SU-DHL-6 (cell line): ENCODE results near the gene MAGI3.

Experiments
- H2AFZ ChIP-seq: fragments of 200-600 bp; sonication (generic); 2 replicates; pipeline ENCODE4 v1.6.1; 2014; ENCODE audit warnings: low read depth, mild to moderate bottlenecking, moderate library complexity, mixed read lengths, antibody characterized with exemption, low read length; ENCODE audit not compliant: severe bottlenecking
- H3F3A ChIP-seq: fragments of 200-600 bp; shearing (Covaris generic); 2 replicates; pipeline ENCODE4 v1.6.0; 2016; ENCODE audit warnings: antibody characterized with exemption, mild to moderate bottlenecking; ENCODE audit not compliant: insufficient read depth
- H3K27ac ChIP-seq: fragments of 200-600 bp; sonication (generic); 2 replicates; pipeline ENCODE4 v1.5.1; 2016; ENCODE audit warnings: low read depth, mild to moderate bottlenecking, low read length, moderate library complexity, mixed read lengths
- H3K27me3 ChIP-seq: fragments of 200-600 bp; sonication (generic), shearing (Covaris generic); 2 replicates; pipeline ENCODE4 v1.6.0; 2014; ENCODE audit warnings: mild to moderate bottlenecking, low read length
- H3K36me3 ChIP-seq: fragments of 200-600 bp; sonication (generic); 2 replicates; pipeline ENCODE4 v1.6.1; 2014; ENCODE audit warnings: mild to moderate bottlenecking, low read length, mixed read lengths
- H3K4me2 ChIP-seq: fragments of 300-600, 200-600 bp; shearing (Covaris generic), sonication (generic); 2 replicates; pipeline ENCODE4 v1.6.0; 2014; ENCODE audit warnings: low read length, low read depth, mild to moderate bottlenecking; ENCODE audit not compliant: poor library complexity, severe bottlenecking
- H3K4me3 ChIP-seq: fragments of 200-600 bp; sonication (generic); 2 replicates; pipeline ENCODE4 v1.5.1; 2014; ENCODE audit warnings: antibody characterized with exemption, low read length, mild to moderate bottlenecking, mixed read lengths; ENCODE audit not compliant: insufficient read depth, poor library complexity, severe bottlenecking
- H3K79me2 ChIP-seq: fragments of 200-600 bp; sonication (generic); 2 replicates; pipeline ENCODE4 v1.6.1; 2014; ENCODE audit warnings: mild to moderate bottlenecking, low read length, moderate library complexity; ENCODE audit not compliant: insufficient read depth
- H3K9ac ChIP-seq: fragments of 200-600 bp; sonication (generic); 2 replicates; pipeline ENCODE4 v1.7.0; 2014; ENCODE audit warnings: mild to moderate bottlenecking, low read length
- H3K9me2 ChIP-seq: fragments of 200-600 bp; sonication (generic); replicated peaks from 2 replicates; pipeline ENCODE4 v1.6.1; 2014; ENCODE audit warnings: low read length; ENCODE audit not compliant: insufficient read depth
- H3K9me3 ChIP-seq: fragments of 200-600 bp; sonication (generic); 2 replicates; pipeline ENCODE4 v1.6.1; 2014; ENCODE audit warnings: low read length, mixed read lengths; ENCODE audit not compliant: insufficient read depth
- H4K20me1 ChIP-seq: fragments of 200-600 bp; sonication (generic); 2 replicates; pipeline ENCODE4 v1.6.1; 2014; ENCODE audit warnings: low read depth, mild to moderate bottlenecking, antibody characterized with exemption, low read length, moderate library complexity, mixed read lengths
- CTCF ChIP-seq: fragments of 200-600 bp; sonication (generic); IDR thresholded peaks from one replicate; pipeline ENCODE4 v1.5.1; 2017; ENCODE audit warnings: antibody characterized with exemption, mild to moderate bottlenecking, low read length, moderate library complexity; ENCODE audit not compliant: insufficient read depth, poor library complexity, severe bottlenecking
- EZH2phosphoT487 ChIP-seq: fragments of 200-600 bp; sonication (generic), shearing (Covaris generic); conservative IDR thresholded peaks from 2 replicates; pipeline ENCODE4 v1.6.1; 2018; ENCODE audit warnings: mild to moderate bottlenecking, antibody characterized with exemption, low read length, moderate library complexity, mixed read lengths

The MAGI3 gene

GRCh38 chr1:113394043-113394862 is 3.9 kb downstream of the MAGI3 start:
- Histone ChIP-seq H3K9ac (no peak overlapping the region), H3K79me2 (no peaks in the 10 kb centered on the region; the same call in 1 of the 2 replicates), H3K4me2 (no peak overlapping the region), H2AFZ (no peak overlapping the region), H3K9me2 (no peaks in the 10 kb centered on the region), H4K20me1 (peaks cover 19% of the 10 kb centered on the region), H3F3A (peaks cover 5% of the 10 kb centered on the region; the same call in 1 of the 2 replicates), H3K36me3 (no peaks in the 10 kb centered on the region), H3K4me3 (no peak overlapping the region), H3K27ac (no peak overlapping the region), H3K27me3 (no peaks in the 10 kb centered on the region), H3K9me3 (no peaks in the 10 kb centered on the region)
- TF ChIP-seq EZH2phosphoT487 (no peak), CTCF (no peak)

GRCh38 chr1:113394863-113395259 is 4.5 kb downstream of the MAGI3 start:
- TF ChIP-seq EZH2phosphoT487: no peak
- TF ChIP-seq CTCF: no peak
- Histone ChIP-seq H3K9me2 (no peaks in the 10 kb centered on the region), H3K9ac (no peak overlapping the region), H3K27ac (no peak overlapping the region), H3K36me3 (no peaks in the 10 kb centered on the region), H4K20me1 (peaks cover 21% of the 10 kb centered on the region), H3F3A (peaks cover 5% of the 10 kb centered on the region; the same call in 1 of the 2 replicates), H2AFZ (no peak overlapping the region), H3K27me3 (no peaks in the 10 kb centered on the region), H3K4me2 (no peak overlapping the region), H3K4me3 (no peak overlapping the region), H3K79me2 (no peaks in the 10 kb centered on the region; the same call in 1 of the 2 replicates), H3K9me3 (no peaks in the 10 kb centered on the region)

GRCh38 chr1:113396102-113396501 is 5.8 kb downstream of the MAGI3 start:
- Histone ChIP-seq H4K20me1 (peaks cover 33% of the 10 kb centered on the region), H3K27me3 (no peaks in the 10 kb centered on the region), H3K9me2 (no peaks in the 10 kb centered on the region), H3F3A (peaks cover 5% of the 10 kb centered on the region; the same call in 1 of the 2 replicates), H3K36me3 (no peaks in the 10 kb centered on the region), H2AFZ (no peak overlapping the region), H3K9me3 (no peaks in the 10 kb centered on the region), H3K9ac (no peak overlapping the region), H3K4me3 (no peak overlapping the region), H3K27ac (no peak overlapping the region), H3K4me2 (no peak overlapping the region), H3K79me2 (no peaks in the 10 kb centered on the region; the same call in 1 of the 2 replicates)
- TF ChIP-seq CTCF: no peak
- no peak for TF ChIP-seq EZH2phosphoT487
